GM18502 (cell line): Measurements from ENCODE around the gene MALT1.

Experiments used
- ATAC-seq: cut with Tn5 transposase; IDR thresholded peaks from one replicate; pipeline ENCODE4 v1.9.1; 2021; ENCODE audit warnings: mild to moderate bottlenecking; ENCODE audit not compliant: unreplicated experiment, poor library complexity

MALT1 gene

DNA sequence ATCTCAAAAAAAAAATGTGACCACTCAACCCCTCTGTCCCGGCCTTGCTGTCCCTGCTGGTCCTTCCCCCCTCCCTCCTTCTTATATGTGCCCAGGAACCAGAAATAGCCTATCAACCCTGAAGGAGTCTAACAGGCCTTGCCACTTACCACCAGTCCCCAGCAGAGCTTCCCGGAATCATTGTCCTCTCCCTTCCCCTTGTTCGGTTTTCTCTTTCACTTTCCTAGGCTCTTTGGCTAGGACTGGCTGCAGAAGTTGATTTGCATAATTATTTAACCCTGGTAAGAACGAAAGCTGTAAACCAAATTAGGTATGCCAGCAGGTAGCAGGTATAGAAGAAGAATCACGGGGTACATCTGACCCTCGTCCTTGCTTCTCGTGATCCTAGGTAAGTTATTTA is 120.8 kb downstream of the MALT1 start:
- ATAC-seq: peak; percentile 92

DNA sequence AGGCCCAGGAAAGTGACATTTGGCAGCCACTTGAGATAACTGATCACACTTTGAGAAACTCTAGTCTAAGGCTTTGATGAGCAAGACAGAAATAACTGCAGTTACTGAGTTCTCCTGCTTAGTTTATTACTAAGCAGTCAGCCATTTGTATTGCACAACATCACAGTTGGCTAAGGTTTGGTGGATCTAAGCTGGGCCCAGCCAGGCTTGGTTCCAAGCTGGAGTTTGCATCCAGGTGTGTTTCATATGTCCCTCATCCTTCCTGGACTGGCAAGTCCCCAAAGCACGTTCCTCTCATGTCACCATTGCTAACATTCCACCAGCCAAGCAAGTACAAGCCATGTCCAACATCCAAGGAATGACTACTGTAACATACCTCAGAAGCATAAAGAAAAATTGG is 122.1 kb downstream of the MALT1 start:
- no peak for ATAC-seq

DNA sequence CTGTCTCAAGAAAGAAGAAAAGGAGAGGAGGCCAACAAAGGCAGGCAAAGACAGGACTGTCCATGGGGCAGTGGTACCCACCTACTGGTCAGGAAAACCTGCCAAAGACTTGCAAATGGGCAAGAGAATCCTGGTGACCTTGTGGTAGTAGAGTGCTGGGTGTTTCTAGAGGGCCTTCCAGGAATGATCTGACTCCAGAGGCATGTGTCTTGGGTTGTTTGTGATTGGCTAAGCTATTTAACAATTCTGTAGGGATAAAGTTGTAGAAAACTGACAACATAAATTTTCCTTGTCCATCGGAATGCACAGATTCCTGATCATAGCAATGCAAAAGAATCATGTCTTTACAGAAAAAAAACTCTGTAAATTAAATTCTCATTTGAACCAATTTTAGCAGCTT is 125.0 kb downstream of the MALT1 start:
- ATAC-seq: no peak

- ATAC-seq: peak; percentile 94
These were observed 129.3 kb downstream of the MALT1 start for GRCh38 chr18:58800582-58800981.

DNA sequence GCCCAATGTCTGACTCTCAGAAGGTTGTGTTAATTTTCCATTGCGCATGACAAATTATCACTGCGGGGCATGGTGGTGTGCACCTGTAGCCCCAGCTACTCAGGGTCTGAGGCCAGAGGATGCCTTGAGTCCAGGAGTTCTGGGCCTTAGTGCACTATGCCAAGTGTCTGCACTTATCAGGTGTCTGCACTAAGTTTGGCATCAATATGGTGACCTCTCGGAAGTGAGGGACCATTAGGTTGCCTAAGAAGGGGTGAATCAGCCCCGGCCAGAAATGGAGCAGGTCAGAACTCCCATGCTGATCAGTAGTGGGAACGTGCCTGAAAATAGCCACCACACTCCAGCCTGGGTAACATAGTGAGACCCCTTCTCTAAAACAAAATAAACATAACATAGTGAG is 131.7 kb downstream of the MALT1 start:
- no peak for ATAC-seq

- no peak for ATAC-seq
These were observed 132.7 kb downstream of the MALT1 start for GRCh38 chr18:58803978-58804377.
